BLaER1 (cell line): ENCODE measurements around the gene TM4SF20.

Source experiments
- H3K27ac ChIP-seq: shearing (Covaris generic); formaldehyde crosslinking; 2 replicates; pipeline ENCODE4 v1.8.1; 2022
- H3K27me3 ChIP-seq: shearing (Covaris generic); formaldehyde crosslinking; 2 replicates; pipeline ENCODE4 v1.8.1; 2022
- H3K36me3 ChIP-seq: shearing (Covaris generic); formaldehyde crosslinking; 2 replicates; pipeline ENCODE4 v1.8.1; 2022
- H3K4me1 ChIP-seq: shearing (Covaris generic); formaldehyde crosslinking; 2 replicates; pipeline ENCODE4 v1.8.1; 2022
- H3K4me2 ChIP-seq: shearing (Covaris generic); formaldehyde crosslinking; 2 replicates; pipeline ENCODE4 v1.8.1; 2022
- H3K4me3 ChIP-seq: shearing (Covaris generic); formaldehyde crosslinking; 2 replicates; pipeline ENCODE4 v1.8.1; 2022
- H3K9ac ChIP-seq: shearing (Covaris generic); formaldehyde crosslinking; 2 replicates; pipeline ENCODE4 v1.8.1; 2022
- H3K9me3 ChIP-seq: shearing (Covaris generic); formaldehyde crosslinking; 2 replicates; pipeline ENCODE4 v1.8.1; 2022
- H4K20me1 ChIP-seq: shearing (Covaris generic); formaldehyde crosslinking; 2 replicates; pipeline ENCODE4 v1.8.1; 2022
- Cebpa-rat ChIP-seq: shearing (Covaris generic); IDR thresholded peaks from 2 replicates; pipeline ENCODE4 v1.8.1; 2022

Gene TM4SF20

GRCh38 chr2:227324642-227324994 is 54.5 kb downstream of the TM4SF20 start:
- no peak for TF ChIP-seq Cebpa-rat
- peaks cover 39% of the 10 kb centered on the region for H4K20me1 ChIP-seq

GRCh38 chr2:227323818-227324217 is 55.3 kb downstream of the TM4SF20 start:
- Histone ChIP-seq H3K9me3 (peaks cover 19% of the 10 kb centered on the region), H4K20me1 (peaks cover 31% of the 10 kb centered on the region), H3K9ac (no peak overlapping the region), H3K4me1 (peaks cover 30% of the 10 kb centered on the region), H3K36me3 (peaks cover 12% of the 10 kb centered on the region; the same call in 1 of the 2 replicates), H3K4me2 (peak overlapping the region; percentile 85), H3K27ac (no peak overlapping the region), H3K27me3 (no peaks in the 10 kb centered on the region), H3K4me3 (0 out of 2 replicates have a peak overlapping the region, but pooled peaks have one; percentile 88)
- TF ChIP-seq Cebpa-rat = no peak; the same call in 1 of the 2 replicates

More at GRCh38 chr2:227324642-227324994, 54.5 kb downstream of the TM4SF20 start:
- peak overlapping the region; percentile 85 for H3K4me2 ChIP-seq
- peaks cover 19% of the 10 kb centered on the region for H3K9me3 ChIP-seq
- H3K36me3 ChIP-seq = peaks cover 14% of the 10 kb centered on the region; the same call in 1 of the 2 replicates
- H3K4me1 ChIP-seq = peaks cover 30% of the 10 kb centered on the region
- no peaks in the 10 kb centered on the region for H3K27me3 ChIP-seq
- peak overlapping the region; percentile 88 for H3K4me3 ChIP-seq
- peak overlapping the region; percentile 94 for H3K9ac ChIP-seq
- peak overlapping the region; percentile 96 for H3K27ac ChIP-seq

GRCh38 chr2:227322530-227323205 is 56.4 kb downstream of the TM4SF20 start:
- TF ChIP-seq Cebpa-rat = no peak
- peaks cover 22% of the 10 kb centered on the region for H3K9me3 ChIP-seq

GRCh38 chr2:227320305-227321094 is 58.6 kb downstream of the TM4SF20 start:
- H4K20me1 ChIP-seq = no peaks in the 10 kb centered on the region
- peaks cover 10% of the 10 kb centered on the region for H3K4me1 ChIP-seq
- no peak overlapping the region for H3K4me2 ChIP-seq
- no peaks in the 10 kb centered on the region for H3K27me3 ChIP-seq
- no peak overlapping the region for H3K9ac ChIP-seq
- peaks cover 22% of the 10 kb centered on the region for H3K9me3 ChIP-seq
- H3K27ac ChIP-seq = no peak overlapping the region
- no peak for TF ChIP-seq Cebpa-rat
- H3K4me3 ChIP-seq = no peak overlapping the region
- 0 out of 2 replicates have a peak, but pooled peaks cover 7% of the 10 kb centered on the region for H3K36me3 ChIP-seq

More at GRCh38 chr2:227322530-227323205, 56.4 kb downstream of the TM4SF20 start:
- Histone ChIP-seq H4K20me1 (peaks cover 20% of the 10 kb centered on the region), H3K4me2 (no peak overlapping the region), H3K4me1 (peaks cover 26% of the 10 kb centered on the region), H3K27ac (no peak overlapping the region), H3K4me3 (no peak overlapping the region), H3K36me3 (0 out of 2 replicates have a peak, but pooled peaks cover 7% of the 10 kb centered on the region), H3K27me3 (no peaks in the 10 kb centered on the region), H3K9ac (no peak overlapping the region)

- Histone ChIP-seq H3K4me2 (no peak overlapping the region), H3K36me3 (0 out of 2 replicates have a peak, but pooled peaks cover 7% of the 10 kb centered on the region), H3K4me3 (no peak overlapping the region), H3K27ac (no peak overlapping the region), H3K4me1 (no peaks in the 10 kb centered on the region), H3K27me3 (no peaks in the 10 kb centered on the region), H3K9ac (no peak overlapping the region), H4K20me1 (no peaks in the 10 kb centered on the region), H3K9me3 (peaks cover 18% of the 10 kb centered on the region)
- no peak for TF ChIP-seq Cebpa-rat
Measured at GRCh38 chr2:227317834-227318233, 61.3 kb downstream of the TM4SF20 start.

GRCh38 chr2:227313310-227313709 is 65.8 kb downstream of the TM4SF20 start:
- Histone ChIP-seq H3K36me3 (no peaks in the 10 kb centered on the region), H3K27me3 (no peaks in the 10 kb centered on the region), H3K4me2 (no peak overlapping the region), H3K9me3 (0 out of 2 replicates have a peak, but pooled peaks cover 4% of the 10 kb centered on the region), H3K4me3 (no peak overlapping the region), H4K20me1 (no peaks in the 10 kb centered on the region), H3K4me1 (no peaks in the 10 kb centered on the region), H3K9ac (no peak overlapping the region), H3K27ac (no peak overlapping the region)
- no peak for TF ChIP-seq Cebpa-rat

- H3K4me1 ChIP-seq = no peaks in the 10 kb centered on the region
- no peak overlapping the region for H3K4me2 ChIP-seq
- H3K27ac ChIP-seq = no peak overlapping the region
- TF ChIP-seq Cebpa-rat = no peak
- no peaks in the 10 kb centered on the region for H4K20me1 ChIP-seq
- no peak overlapping the region for H3K9ac ChIP-seq
- no peaks in the 10 kb centered on the region for H3K27me3 ChIP-seq
- H3K36me3 ChIP-seq = no peaks in the 10 kb centered on the region
- no peak overlapping the region for H3K4me3 ChIP-seq
- no peaks in the 10 kb centered on the region for H3K9me3 ChIP-seq
Measured at GRCh38 chr2:227312579-227312978, 66.5 kb downstream of the TM4SF20 start.
